Esophagus muscularis mucosa (tissue), 3 donors: ENCODE measurements around the gene TBC1D9B.

Experiments
- CTCF ChIP-seq, 3 experiments: fragments of 200-600 bp in 2 of 3; fragments of 450-650 bp in 1 of 3; sonication (generic) in 2 of 3; IDR thresholded peaks; one replicate each; pipeline ENCODE4 v1.5.1; 2017 to 2019; ENCODE audit warnings: antibody characterized with exemption in 3 of 3, mild to moderate bottlenecking in 2 of 3, moderate library complexity in 1 of 3
- POLR2AphosphoS5 ChIP-seq, 2 donors: sonication (generic); formaldehyde crosslinking; IDR thresholded peaks; one replicate each; pipeline ENCODE4 v1.6.1; 2017; ENCODE audit warnings: antibody characterized with exemption in 2 of 2

GRCh38 chr5:179880848-179881590 lies 26.7 kb downstream of the TBC1D9B start:
- TF ChIP-seq CTCF (IDR thresholded peaks at IDR 0.05) (no peak), POLR2AphosphoS5 (IDR thresholded peaks at IDR 0.05) (no peak)
